WTC11 (cell line): ENCODE measurements around the gene PRR23E. TPM values are rescaled to one million over a fixed set of nuclear protein-coding genes. Genes with fewer than 3 reads are reported as not detected.

Experiments used
- ATAC-seq: fragments of 200-7000 bp; cut with Tn5 transposase; 2 replicates; pipeline ENCODE4 v1.10.0; 2021; ENCODE audit warnings: mild to moderate bottlenecking, moderate library complexity
- CTCF ChIA-PET: fragments of 300-600 bp; sonication (Branson Sonifier 250); formaldehyde crosslinking; loops from one replicate; lab custom pipeline; 2021; ENCODE audit warnings: antibody characterized with exemption; lab: Charles Lee
- POLR2A ChIA-PET: fragments of 350-600 bp; sonication (Branson Sonifier 250); formaldehyde crosslinking; loops from one replicate; lab custom pipeline; 2021; ENCODE audit warnings: antibody characterized with exemption; lab: Charles Lee
- DNase-seq: peaks from one replicate; pipeline ENCODE4 v3.0.0; 2021; ENCODE audit warnings: low spot score
- H3K27ac Mint-ChIP-seq: 2 replicates; pipeline ENCODE4 v1.8.0; 2021; ENCODE audit warnings: mixed read lengths
- H3K27me3 Mint-ChIP-seq: 2 replicates; pipeline ENCODE4 v1.8.0; 2021; ENCODE audit warnings: low read depth, mild to moderate bottlenecking, moderate library complexity, mixed read lengths
- H3K36me3 Mint-ChIP-seq: 2 replicates; pipeline ENCODE4 v1.8.0; 2021; ENCODE audit warnings: mixed read lengths
- H3K4me1 Mint-ChIP-seq: 2 replicates; pipeline ENCODE4 v1.8.0; 2022; ENCODE audit warnings: mixed read lengths
- H3K4me3 Mint-ChIP-seq: 2 replicates; pipeline ENCODE4 v1.8.0; 2021; ENCODE audit warnings: mild to moderate bottlenecking, moderate library complexity, mixed read lengths
- H3K9me3 Mint-ChIP-seq: 2 replicates; pipeline ENCODE4 v1.8.0; 2021; ENCODE audit warnings: mixed read lengths
- ATF1 ChIP-seq: sonication (generic); formaldehyde crosslinking; IDR thresholded peaks from 2 replicates; pipeline ENCODE4 v1.8.1; 2023; ENCODE audit warnings: mild to moderate bottlenecking, moderate library complexity, missing genetic modification reagents
- ESRRA ChIP-seq: sonication (generic); formaldehyde crosslinking; IDR thresholded peaks from 2 replicates; pipeline ENCODE4 v1.8.1; 2022; ENCODE audit warnings: mild to moderate bottlenecking, missing genetic modification reagents, borderline replicate concordance
- FOXP1 ChIP-seq: sonication (generic); formaldehyde crosslinking; IDR thresholded peaks from 2 replicates; pipeline ENCODE4 v1.8.0; 2022; ENCODE audit warnings: missing genetic modification reagents, mild to moderate bottlenecking, moderate library complexity, borderline replicate concordance
- GABPB1 ChIP-seq: sonication (generic); formaldehyde crosslinking; IDR thresholded peaks from 2 replicates; pipeline ENCODE4 v1.8.1; 2023; ENCODE audit warnings: mild to moderate bottlenecking, missing genetic modification reagents
- GRHL2 ChIP-seq: fragments of 250-450 bp; sonication (Bioruptor Pico); IDR thresholded peaks from 2 replicates; pipeline ENCODE4 v1.8.0; 2022; ENCODE audit warnings: mild to moderate bottlenecking, moderate library complexity; ENCODE audit not compliant: insufficient replicate concordance, severe bottlenecking
- HMGA2 ChIP-seq: fragments of 250-450 bp; sonication (Bioruptor Pico); IDR thresholded peaks from 2 replicates; pipeline ENCODE4 v1.4.0; 2021; ENCODE audit warnings: mild to moderate bottlenecking, moderate library complexity
- IRF1 ChIP-seq: sonication (generic); formaldehyde crosslinking; IDR thresholded peaks from 2 replicates; pipeline ENCODE4 v1.8.0; 2023; ENCODE audit warnings: missing genetic modification reagents
- MXD4 ChIP-seq: fragments of 250-450 bp; sonication (Bioruptor Pico); IDR thresholded peaks from 2 replicates; pipeline ENCODE4 v1.8.0; 2021; ENCODE audit warnings: mild to moderate bottlenecking, moderate library complexity, borderline replicate concordance
- PRRX2 ChIP-seq: fragments of 250-450 bp; sonication (Bioruptor Pico); IDR thresholded peaks from 2 replicates; pipeline ENCODE4 v1.8.0; 2021; ENCODE audit warnings: mild to moderate bottlenecking
- TEAD1 ChIP-seq: sonication (generic); formaldehyde crosslinking; IDR thresholded peaks from 2 replicates; pipeline ENCODE4 v1.8.0; 2022; ENCODE audit warnings: mild to moderate bottlenecking, missing genetic modification reagents
- ZNF263 ChIP-seq: sonication (generic); formaldehyde crosslinking; IDR thresholded peaks from 2 replicates; pipeline ENCODE4 v1.8.1; 2022; ENCODE audit warnings: low read depth, mild to moderate bottlenecking, moderate library complexity, missing genetic modification reagents
- ZNF281 ChIP-seq: sonication (generic); formaldehyde crosslinking; IDR thresholded peaks from 2 replicates; pipeline ENCODE4 v1.8.0; 2023; ENCODE audit warnings: mild to moderate bottlenecking, missing genetic modification reagents
- ZNF396 ChIP-seq: fragments of 250-450 bp; sonication (Bioruptor Pico); IDR thresholded peaks from 2 replicates; pipeline ENCODE4 v1.8.0; 2021; ENCODE audit warnings: mild to moderate bottlenecking, moderate library complexity, borderline replicate concordance
- ZNF423 ChIP-seq: fragments of 250-450 bp; sonication (Bioruptor Pico); IDR thresholded peaks from 2 replicates; pipeline ENCODE4 v2.1.2; 2022; ENCODE audit warnings: mild to moderate bottlenecking, moderate library complexity
- ZSCAN18 ChIP-seq: fragments of 250-450 bp; sonication (Bioruptor Pico); IDR thresholded peaks from 2 replicates; pipeline ENCODE4 v2.1.2; 2022; ENCODE audit warnings: mild to moderate bottlenecking, moderate library complexity
- total RNA-seq: library from RNA; stranded (reverse); gene quantifications from 3 replicates; pipeline ENCODE4 v1.2.3, GENCODE V29; 2021
- TF ChIP-seq, protein P1 (sequence below): fragments of 250-450 bp; sonication (Bioruptor Pico); IDR thresholded peaks from 2 replicates; pipeline ENCODE4 v1.9.0; 2021; ENCODE audit warnings: mild to moderate bottlenecking, borderline replicate concordance

The PRR23E gene
- total RNA-seq, 1 experiment from 2014 or later = not detected

DNA sequence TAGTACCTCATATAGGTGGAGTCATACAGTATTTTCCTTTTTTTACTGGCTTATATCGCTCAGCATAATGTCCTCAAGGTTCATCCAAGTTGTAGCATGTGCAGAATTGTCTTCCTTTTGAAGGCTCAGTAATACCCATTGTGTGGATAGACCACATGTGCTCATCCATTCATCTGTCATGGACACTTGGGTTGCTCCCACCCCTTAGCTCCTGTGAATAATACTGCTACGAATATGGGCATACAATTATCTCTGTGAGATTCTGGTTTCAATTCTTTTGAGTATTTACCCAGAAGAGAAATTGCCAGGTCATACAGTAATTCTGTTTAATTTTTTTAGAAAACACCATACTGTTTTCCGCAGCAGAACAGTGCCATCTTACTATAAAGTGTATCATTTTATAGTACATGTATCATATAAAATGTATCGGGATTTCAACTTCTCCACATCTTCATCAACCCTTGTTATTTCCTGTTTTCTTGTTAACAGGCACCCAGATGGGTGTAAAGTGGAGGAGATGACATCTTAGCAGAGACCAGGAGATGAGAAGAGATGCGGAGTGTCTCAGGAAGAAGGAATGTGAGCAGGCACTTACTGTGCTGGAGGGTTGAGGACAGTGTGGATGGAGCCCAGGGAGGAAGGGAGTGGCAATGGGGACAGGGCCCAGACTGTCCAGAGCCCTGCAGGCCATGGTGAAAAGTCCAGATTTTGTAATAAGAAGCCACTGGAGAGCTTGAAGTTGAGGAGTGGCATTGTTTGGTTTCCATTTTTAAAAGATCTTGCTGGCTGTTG, 27.0 kb upstream of the PRR23E start:
- H3K27ac Mint-ChIP-seq = no peak overlapping the region
- no peaks in the 10 kb centered on the region for H3K36me3 Mint-ChIP-seq
- H3K9me3 Mint-ChIP-seq = peaks cover 3% of the 10 kb centered on the region; the same call in 1 of the 2 replicates
- no peaks in the 10 kb centered on the region for H3K4me1 Mint-ChIP-seq
- POLR2A ChIA-PET = no interaction called here
- ATAC-seq = no peak
- TF ChIP-seq MXD4 (CRISPR knock-in tag) (no peak), TEAD1 (CRISPR knock-in tag) (no peak), FOXP1 (CRISPR knock-in tag) (no peak), ZNF263 (CRISPR knock-in tag) (no peak), ZSCAN18 (CRISPR knock-in tag) (no peak), PRRX2 (CRISPR knock-in tag) (no peak), GRHL2 (CRISPR knock-in tag) (no peak), IRF1 (CRISPR knock-in tag) (no peak), ZNF423 (CRISPR knock-in tag) (no peak), ESRRA (CRISPR knock-in tag) (no peak), ZNF396 (CRISPR knock-in tag) (no peak), HMGA2 (CRISPR knock-in tag) (no peak), GABPB1 (CRISPR knock-in tag) (no peak), ATF1 (CRISPR knock-in tag) (no peak), ZNF281 (no peak)
- TF ChIP-seq, protein P1, sequence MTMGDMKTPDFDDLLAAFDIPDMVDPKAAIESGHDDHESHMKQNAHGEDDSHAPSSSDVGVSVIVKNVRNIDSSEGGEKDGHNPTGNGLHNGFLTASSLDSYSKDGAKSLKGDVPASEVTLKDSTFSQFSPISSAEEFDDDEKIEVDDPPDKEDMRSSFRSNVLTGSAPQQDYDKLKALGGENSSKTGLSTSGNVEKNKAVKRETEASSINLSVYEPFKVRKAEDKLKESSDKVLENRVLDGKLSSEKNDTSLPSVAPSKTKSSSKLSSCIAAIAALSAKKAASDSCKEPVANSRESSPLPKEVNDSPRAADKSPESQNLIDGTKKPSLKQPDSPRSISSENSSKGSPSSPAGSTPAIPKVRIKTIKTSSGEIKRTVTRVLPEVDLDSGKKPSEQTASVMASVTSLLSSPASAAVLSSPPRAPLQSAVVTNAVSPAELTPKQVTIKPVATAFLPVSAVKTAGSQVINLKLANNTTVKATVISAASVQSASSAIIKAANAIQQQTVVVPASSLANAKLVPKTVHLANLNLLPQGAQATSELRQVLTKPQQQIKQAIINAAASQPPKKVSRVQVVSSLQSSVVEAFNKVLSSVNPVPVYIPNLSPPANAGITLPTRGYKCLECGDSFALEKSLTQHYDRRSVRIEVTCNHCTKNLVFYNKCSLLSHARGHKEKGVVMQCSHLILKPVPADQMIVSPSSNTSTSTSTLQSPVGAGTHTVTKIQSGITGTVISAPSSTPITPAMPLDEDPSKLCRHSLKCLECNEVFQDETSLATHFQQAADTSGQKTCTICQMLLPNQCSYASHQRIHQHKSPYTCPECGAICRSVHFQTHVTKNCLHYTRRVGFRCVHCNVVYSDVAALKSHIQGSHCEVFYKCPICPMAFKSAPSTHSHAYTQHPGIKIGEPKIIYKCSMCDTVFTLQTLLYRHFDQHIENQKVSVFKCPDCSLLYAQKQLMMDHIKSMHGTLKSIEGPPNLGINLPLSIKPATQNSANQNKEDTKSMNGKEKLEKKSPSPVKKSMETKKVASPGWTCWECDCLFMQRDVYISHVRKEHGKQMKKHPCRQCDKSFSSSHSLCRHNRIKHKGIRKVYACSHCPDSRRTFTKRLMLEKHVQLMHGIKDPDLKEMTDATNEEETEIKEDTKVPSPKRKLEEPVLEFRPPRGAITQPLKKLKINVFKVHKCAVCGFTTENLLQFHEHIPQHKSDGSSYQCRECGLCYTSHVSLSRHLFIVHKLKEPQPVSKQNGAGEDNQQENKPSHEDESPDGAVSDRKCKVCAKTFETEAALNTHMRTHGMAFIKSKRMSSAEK = no peak
- TF ChIP-seq, all 79 proteins: peak for 0
- CTCF ChIA-PET = no interaction called here
- DNase-seq = no peak
- H3K27me3 Mint-ChIP-seq = no peaks in the 10 kb centered on the region; the same call in 1 of the 2 replicates
- no peak overlapping the region for H3K4me3 Mint-ChIP-seq
